GM12878 (cell line): ENCODE results near the gene FARS2. TPM values are rescaled to one million over a fixed set of nuclear protein-coding genes. Genes with fewer than 3 reads are reported as not detected.

Source experiments
- ATAC-seq: fragments of 200-7000 bp; cut with Tn5 transposase; 3 replicates; pipeline ENCODE4 v1.9.1; 2020; ENCODE audit warnings: mild to moderate bottlenecking, moderate library complexity
- BruUV-seq: library from RNA; stranded (reverse); fragments of 400-500 nt; replicated peaks from 2 replicates; lab custom pipeline; 2021; lab: Mats Ljungman, UMichigan
- CTCF ChIA-PET: fragments of 300-600 bp; sonication (Branson Sonifier 250); formaldehyde crosslinking; extraction: SDS; loops from one replicate; lab custom pipeline; 2021; ENCODE audit warnings: inconsistent platforms; lab: Yijun Ruan, JAX
- POLR2A ChIA-PET: fragments of 350-600 bp; formaldehyde crosslinking; extraction: SDS; loops from one replicate; lab custom pipeline; 2021; ENCODE audit warnings: inconsistent platforms; lab: Charles Lee
- RAD21 ChIA-PET: fragments of 300-600 bp; sonication (Branson Sonifier 250); formaldehyde crosslinking; loops from one replicate; lab custom pipeline; 2023; ENCODE audit warnings: antibody characterized with exemption; ENCODE audit not compliant: unreplicated experiment; lab: Charles Lee
- SMC1A ChIA-PET: fragments of 300-600 bp; sonication (Branson Sonifier 250); formaldehyde crosslinking; loops from one replicate; lab custom pipeline; 2023; ENCODE audit not compliant: unreplicated experiment, uncharacterized antibody; lab: Charles Lee
- DNase-seq: peaks from one replicate; pipeline ENCODE4 v3.0.0-alpha.2; 2011; ENCODE audit warnings: low read depth, low spot score
- FAIRE-seq: peaks from 3 replicates; lab custom pipeline; 2011; peaks lifted over from hg19 to GRCh38; lab: Jason Lieb, UNC
- H2AFZ ChIP-seq: 2 replicates; pipeline ENCODE4 v1.6.0; 2011; ENCODE audit warnings: low read depth, low read length, control low read depth; ENCODE audit not compliant: control insufficient read depth
- H3K27ac ChIP-seq: 2 replicates; pipeline ENCODE4 v1.5.1; 2011; ENCODE audit warnings: control low read depth; ENCODE audit not compliant: control insufficient read depth, insufficient read depth
- H3K27me3 ChIP-seq, 2 experiments: replicated peaks in 1 of 2; 2 replicates each; pipeline versions ENCODE4 v1.6.0 to v1.6.1; 2011; ENCODE audit warnings: low read length in 1 of 2; ENCODE audit not compliant: control insufficient read depth in 2 of 2, insufficient read depth in 2 of 2
- H3K36me3 ChIP-seq, 2 experiments: 2 replicates each; pipeline ENCODE4 v1.5.1; 2011; ENCODE audit warnings: low read length in 1 of 2; ENCODE audit not compliant: control insufficient read depth in 2 of 2, insufficient read depth in 2 of 2
- H3K4me1 ChIP-seq: 2 replicates; pipeline ENCODE4 v1.6.1; 2011; ENCODE audit warnings: mild to moderate bottlenecking, low read length, moderate library complexity, mixed read lengths; ENCODE audit not compliant: control insufficient read depth, insufficient read depth
- H3K4me2 ChIP-seq: 2 replicates; pipeline ENCODE4 v1.6.0; 2011; ENCODE audit warnings: control low read depth; ENCODE audit not compliant: control insufficient read depth, insufficient read depth
- H3K4me3 ChIP-seq: fragments of 200-600 bp; sonication (generic); 2 replicates; pipeline ENCODE4 v1.5.1; 2016
- H3K79me2 ChIP-seq: 2 replicates; pipeline ENCODE4 v1.6.0; 2011; ENCODE audit warnings: low read length; ENCODE audit not compliant: control insufficient read depth, insufficient read depth
- H3K9ac ChIP-seq: 2 replicates; pipeline ENCODE4 v1.8.0; 2011; ENCODE audit warnings: low read length, control low read depth, mixed read lengths; ENCODE audit not compliant: control insufficient read depth, insufficient read depth
- H3K9me3 ChIP-seq: replicated peaks from 3 replicates; pipeline ENCODE4 v1.5.1; 2011; ENCODE audit warnings: mild to moderate bottlenecking, low read length; ENCODE audit not compliant: control insufficient read depth, insufficient read depth
- H4K20me1 ChIP-seq: 2 replicates; pipeline ENCODE4 v1.6.0; 2011; ENCODE audit not compliant: control insufficient read depth, insufficient read depth
- CBX5 ChIP-seq: sonication (generic); IDR thresholded peaks from 2 replicates; pipeline ENCODE4 v1.6.1; 2016; ENCODE audit warnings: low read depth, moderate library complexity, mild to moderate bottlenecking, inconsistent platforms
- CREB1 ChIP-seq: IDR thresholded peaks from 2 replicates; pipeline ENCODE4 v1.6.1; 2012; ENCODE audit warnings: low read depth, mild to moderate bottlenecking, inconsistent platforms
- CTCF ChIP-seq, 3 experiments: IDR thresholded peaks in 2 of 3; conservative IDR thresholded peaks in 1 of 3; 2 replicates each; pipeline ENCODE4 v1.5.1; 2011; ENCODE audit warnings: low read depth in 3 of 3, low read length in 3 of 3, mild to moderate bottlenecking in 3 of 3, control low read depth in 2 of 3, moderate library complexity in 2 of 3, inconsistent platforms in 1 of 3, mixed read lengths in 1 of 3; ENCODE audit not compliant: control insufficient read depth in 2 of 3, insufficient read depth in 1 of 3; ENCODE audit errors: extremely low read depth in 1 of 3
- FOXM1 ChIP-seq: IDR thresholded peaks from 2 replicates; pipeline ENCODE4 v1.6.1; 2012; ENCODE audit warnings: low read depth, mild to moderate bottlenecking, inconsistent platforms, low read length, moderate library complexity
- RAD21 ChIP-seq: IDR thresholded peaks from 2 replicates; pipeline ENCODE4 v1.6.1; 2011; ENCODE audit warnings: mild to moderate bottlenecking, low read depth, low read length, moderate library complexity; ENCODE audit not compliant: insufficient read depth
- RB1 ChIP-seq: fragments of 450-650 bp; formaldehyde crosslinking; IDR thresholded peaks from 2 replicates; pipeline ENCODE4 v1.6.1; 2017; ENCODE audit warnings: mild to moderate bottlenecking, borderline replicate concordance
- RBBP5 ChIP-seq: fragments of 200-600 bp; sonication (generic); conservative IDR thresholded peaks from 2 replicates; pipeline ENCODE4 v1.6.1; 2016
- RUNX3 ChIP-seq: IDR thresholded peaks from 2 replicates; pipeline ENCODE4 v1.6.1; 2012; ENCODE audit warnings: low read length, inconsistent platforms
- WRNIP1 ChIP-seq: IDR thresholded peaks from 2 replicates; pipeline ENCODE4 v1.6.1; 2011; ENCODE audit warnings: low read depth, low read length, improper control_type of control experiment, borderline replicate concordance
- YY1 ChIP-seq: IDR thresholded peaks from 2 replicates; pipeline ENCODE4 v1.6.1; 2011; ENCODE audit warnings: low read depth, mild to moderate bottlenecking, low read length
- WGBS: methylation state at CpG from one replicate; pipeline ENCODE4 v1.1.6; 2016; ENCODE audit warnings: low lambda C conversion rate; ENCODE audit not compliant: insufficient replicate concordance, insufficient coverage; ENCODE audit errors: missing lambda C conversion rate; 5-methylcytosine and 5-hydroxymethylcytosine counted together
- in situ Hi-C: fragments of 300-500 bp; cut with MboI; formaldehyde crosslinking; loops from 9 replicates; pipeline ENCODE4 v1.14.3; 2018; ENCODE audit warnings: mixed read lengths
- intact Hi-C: fragments of 100-400 bp; cut with micrococcal nuclease; formaldehyde crosslinking; loops from one replicate; pipeline ENCODE4 v1.14.2; 2022; ENCODE audit not compliant: unreplicated experiment
- polyA plus RNA-seq, 11 experiments: library from polyadenylated mRNA; depleted of rRNA in 4 of 11; unstranded in 6 of 11; stranded (reverse) in 5 of 11; fragments of >200 nt; fragmentation: Nextera tagmentation in 4 of 11; fragmentation: Illumina TruSeq in 1 of 11; extraction: Ambion mirVana in 4 of 11; extraction: Trizol in 1 of 11; gene quantifications; 1 replicate in 1 of 11; 2 replicates in 10 of 11; pipeline versions ENCODE4 v1.2.1 to v1.2.3, GENCODE V29; 2011 to 2016; ENCODE audit warnings: inconsistent platforms in 2 of 11, missing spikeins in 2 of 11, low read depth in 1 of 11
- total RNA-seq, 4 experiments: library from RNA; depleted of rRNA in 3 of 4; stranded (reverse); fragments of >200 nt in 3 of 4; fragmentation: Illumina TruSeq in 1 of 4; extraction: Trizol in 1 of 4; gene quantifications; 2 replicates each; pipeline versions ENCODE4 v1.2.1 to v1.2.3, GENCODE V29; 2013 to 2021
- TF ChIP-seq, protein P1 (sequence below): fragments of 450-650 bp; IDR thresholded peaks from 2 replicates; pipeline ENCODE4 v1.6.1; 2016; ENCODE audit warnings: mild to moderate bottlenecking

The FARS2 gene
- total and polyA plus RNA-seq, 10 of the 15 experiments (the other 5 are each of a cell fraction or from before 2014, with no cell fraction given): 16.8 to 46.7 (median 25.6) TPM

DNA sequence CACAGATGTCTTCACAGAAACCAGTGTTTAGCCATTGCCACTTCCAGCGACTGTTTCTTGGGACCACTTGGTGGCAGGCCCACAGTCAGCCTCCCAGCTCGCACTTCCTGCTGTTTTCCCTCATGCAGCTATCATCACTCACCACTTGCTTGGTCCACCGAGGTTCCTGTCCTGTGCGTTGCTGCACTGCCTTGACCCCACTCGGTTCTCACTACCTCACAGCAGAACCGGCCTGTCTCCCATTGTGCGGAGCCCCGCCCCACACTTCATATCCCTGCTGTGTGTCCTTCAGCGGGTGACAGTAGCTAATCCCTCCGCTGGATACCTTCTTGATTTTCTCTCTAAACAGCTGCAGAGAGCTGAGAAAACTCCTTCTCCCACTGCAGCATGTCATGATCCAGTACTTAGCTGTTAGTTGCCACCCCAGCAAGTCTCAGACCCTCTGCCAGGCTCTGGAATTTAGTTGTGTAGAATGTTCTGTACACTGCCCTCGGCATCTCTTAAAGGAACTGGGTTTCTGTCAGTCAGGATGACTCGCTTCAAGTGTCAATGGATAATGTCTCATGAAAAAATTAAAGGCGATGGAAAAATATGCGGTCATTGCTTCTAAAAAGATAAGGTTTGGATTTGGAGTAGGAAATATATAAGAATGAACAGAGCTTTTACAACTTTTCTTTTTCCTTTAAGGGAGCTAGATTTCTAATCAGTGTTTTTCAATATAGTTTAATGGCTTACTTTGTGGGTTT, 208.0 kb downstream of the FARS2 start:
- in situ Hi-C loops: no loop called here
- peaks cover 0 to 2% of the 10 kb centered on the region in 2 experiments; a peak in 1 of 4 replicates for H3K36me3 ChIP-seq
- DNase-seq: no peak
- TF ChIP-seq RBBP5: no peak
- TF ChIP-seq, all 136 proteins: peak for 0
- Histone ChIP-seq H4K20me1 (no peaks in the 10 kb centered on the region), H3K9ac (no peak overlapping the region), H3K4me2 (no peak overlapping the region), H3K27ac (no peak overlapping the region), H3K4me1 (0 out of 2 replicates have a peak, but pooled peaks cover 3% of the 10 kb centered on the region), H2AFZ (no peak overlapping the region), H3K79me2 (no peaks in the 10 kb centered on the region), H3K27me3 (no peaks in the 10 kb centered on the region), H3K4me3 (no peak overlapping the region), H3K9me3 (no peaks in the 10 kb centered on the region)
- 99% methylated on average over 13 of the region's 14 CpGs for WGBS
- ChIA-PET RAD21 (interaction anchor here (1.0 to 3.3 kb wide), 2 partner anchors 8 to 1077 kb away, joined by 3 to 19 read pairs; no protein-coding TSS in a partner anchor), CTCF (interaction anchor here (0.7 to 1.4 kb wide), 7 partner anchors 13 to 1078 kb away, joined by 3 to 5 read pairs (median 3); no protein-coding TSS in a partner anchor), SMC1A (interaction anchor here (0.6 to 1.5 kb wide), 8 partner anchors 11 to 406 kb away, joined by 3 to 5 read pairs (median 3); no protein-coding TSS in a partner anchor), POLR2A (no interaction called here)
- ATAC-seq: no peak
- no peak for FAIRE-seq
- intact Hi-C loops: no loop called here
- BruUV-seq: no TSS peak

DNA sequence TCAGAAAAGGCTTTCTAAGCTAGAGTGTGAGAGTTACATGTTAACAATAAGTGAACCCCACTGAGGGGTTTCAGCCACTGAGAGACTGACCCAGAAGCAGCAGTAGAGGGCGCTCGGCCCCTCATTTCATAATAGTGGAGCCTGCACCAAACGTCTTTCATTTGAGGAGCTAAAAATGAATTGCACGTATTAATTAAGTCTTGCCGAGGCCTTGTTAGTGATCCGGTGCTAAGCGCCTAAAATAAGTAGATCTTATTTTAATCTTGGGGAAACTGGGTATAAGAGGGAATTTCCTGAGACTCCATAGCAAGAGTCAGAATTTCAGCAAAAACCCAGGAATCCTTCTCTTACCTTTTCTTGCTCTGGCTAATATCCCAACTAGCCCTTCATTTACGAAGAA, 209.7 kb downstream of the FARS2 start:
- Histone ChIP-seq H4K20me1 (no peaks in the 10 kb centered on the region), H3K4me1 (0 out of 2 replicates have a peak, but pooled peaks cover 3% of the 10 kb centered on the region), H3K9me3 (no peaks in the 10 kb centered on the region), H3K4me3 (0 out of 2 replicates have a peak overlapping the region, but pooled peaks have one; percentile 3), H2AFZ (peak overlapping the region; percentile 43; the same call in 1 of the 2 replicates), H3K27ac (no peak overlapping the region), H3K36me3 (peaks cover 0 to 2% of the 10 kb centered on the region in 2 experiments; a peak in 1 of 4 replicates), H3K79me2 (no peaks in the 10 kb centered on the region), H3K9ac (no peak overlapping the region), H3K4me2 (no peak overlapping the region), H3K27me3 (no peaks in the 10 kb centered on the region)
- no TSS peak for BruUV-seq
- intact Hi-C loops: loop anchor here (2.0 to 10.0 kb wide), 4 partner anchors 36 to 1076 kb away; partner anchors contain the start of gene NRN1
- ChIA-PET RAD21 (interaction anchor here (0.6 to 3.3 kb wide), 37 partner anchors 10 to 1083 kb away, joined by 3 to 28 read pairs (median 4); no protein-coding TSS in a partner anchor), CTCF (interaction anchor here (0.5 to 3.2 kb wide), 70 partner anchors 10 to 1082 kb away, joined by 3 to 43 read pairs (median 4); partner anchors contain the start of gene NRN1), SMC1A (interaction anchor here (0.6 to 3.0 kb wide), 41 partner anchors 9 to 1080 kb away, joined by 3 to 31 read pairs (median 4); no protein-coding TSS in a partner anchor), POLR2A (interaction anchor here (1.7 kb wide), 1 partner anchor 1076 kb away, joined by 3 read pairs; no protein-coding TSS in a partner anchor)
- DNase-seq: peak; percentile 26
- in situ Hi-C loops: loop anchor here (10.0 kb wide), 1 partner anchor 1074 kb away; no protein-coding TSS in a partner anchor
- FAIRE-seq: no peak
- peak; percentile 99 for ATAC-seq
- 5% methylated on average over 8 of the region's 8 CpGs for WGBS
- TF ChIP-seq CTCF (IDR thresholded peaks at IDR 0.05 in 2 of 3, conservative IDR thresholded peaks at IDR 0.05 in 1 of 3; ENCODE audit: control insufficient read depth in 2 of 3, extremely low read depth in 1 of 3, insufficient read depth in 1 of 3, low read depth in 3 of 3, low read length in 3 of 3): peak; percentile 84 to 88 (median 87)
- TF ChIP-seq RAD21: peak; percentile 95
- TF ChIP-seq RUNX3: 0 out of 2 replicates have a peak, but pooled peaks have one; percentile 26
- TF ChIP-seq, protein P1, sequence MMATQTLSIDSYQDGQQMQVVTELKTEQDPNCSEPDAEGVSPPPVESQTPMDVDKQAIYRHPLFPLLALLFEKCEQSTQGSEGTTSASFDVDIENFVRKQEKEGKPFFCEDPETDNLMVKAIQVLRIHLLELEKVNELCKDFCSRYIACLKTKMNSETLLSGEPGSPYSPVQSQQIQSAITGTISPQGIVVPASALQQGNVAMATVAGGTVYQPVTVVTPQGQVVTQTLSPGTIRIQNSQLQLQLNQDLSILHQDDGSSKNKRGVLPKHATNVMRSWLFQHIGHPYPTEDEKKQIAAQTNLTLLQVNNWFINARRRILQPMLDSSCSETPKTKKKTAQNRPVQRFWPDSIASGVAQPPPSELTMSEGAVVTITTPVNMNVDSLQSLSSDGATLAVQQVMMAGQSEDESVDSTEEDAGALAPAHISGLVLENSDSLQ: no peak
- 0 out of 2 replicates have a peak, but pooled peaks have one; percentile 28 for TF ChIP-seq FOXM1
- no peak for TF ChIP-seq WRNIP1
- no peak for TF ChIP-seq CBX5
- peak; percentile 51; the same call in 1 of the 2 replicates for TF ChIP-seq YY1
- TF ChIP-seq CREB1: no peak
- TF ChIP-seq RB1: peak; percentile 57; the same call in 1 of the 2 replicates
